NCI-H187 (cell line): ENCODE measurements around the gene SLC13A3.

ENCODE experiments used
- DNase-seq, 2 experiments: peaks; one replicate each; lab custom pipeline; 2025; lab: John Stamatoyannopoulos, UW

The SLC13A3 gene

GRCh38 chr20:46652699-46653098 lies 1.4 kb upstream of the SLC13A3 start:
- no peak for DNase-seq

- DNase-seq: no peak
Observed at GRCh38 chr20:46650575-46651090, 626 bp downstream of the SLC13A3 start.

- DNase-seq: no peak
Observed at GRCh38 chr20:46649965-46650542, 1.2 kb downstream of the SLC13A3 start.

DNA sequence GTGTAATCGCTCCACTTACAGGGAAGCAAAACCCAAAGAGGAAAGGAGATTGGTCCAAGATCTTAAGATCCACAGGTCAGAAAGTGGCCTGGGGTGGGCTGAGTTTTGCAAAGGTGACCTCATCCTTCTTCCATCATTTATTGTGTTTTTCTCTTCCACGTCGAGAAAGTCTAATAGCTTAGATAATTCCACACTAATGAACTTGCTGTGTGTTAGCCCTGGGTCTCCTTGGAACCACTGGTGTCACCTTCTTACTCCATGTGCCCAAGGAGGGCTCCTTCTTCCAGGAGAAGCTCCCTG lies 1.7 kb downstream of the SLC13A3 start:
- no peak for DNase-seq

GRCh38 chr20:46648903-46649649 lies 2.2 kb downstream of the SLC13A3 start:
- no peak for DNase-seq

- DNase-seq: no peak
Observed at GRCh38 chr20:46647469-46647868, 3.8 kb downstream of the SLC13A3 start.

DNA sequence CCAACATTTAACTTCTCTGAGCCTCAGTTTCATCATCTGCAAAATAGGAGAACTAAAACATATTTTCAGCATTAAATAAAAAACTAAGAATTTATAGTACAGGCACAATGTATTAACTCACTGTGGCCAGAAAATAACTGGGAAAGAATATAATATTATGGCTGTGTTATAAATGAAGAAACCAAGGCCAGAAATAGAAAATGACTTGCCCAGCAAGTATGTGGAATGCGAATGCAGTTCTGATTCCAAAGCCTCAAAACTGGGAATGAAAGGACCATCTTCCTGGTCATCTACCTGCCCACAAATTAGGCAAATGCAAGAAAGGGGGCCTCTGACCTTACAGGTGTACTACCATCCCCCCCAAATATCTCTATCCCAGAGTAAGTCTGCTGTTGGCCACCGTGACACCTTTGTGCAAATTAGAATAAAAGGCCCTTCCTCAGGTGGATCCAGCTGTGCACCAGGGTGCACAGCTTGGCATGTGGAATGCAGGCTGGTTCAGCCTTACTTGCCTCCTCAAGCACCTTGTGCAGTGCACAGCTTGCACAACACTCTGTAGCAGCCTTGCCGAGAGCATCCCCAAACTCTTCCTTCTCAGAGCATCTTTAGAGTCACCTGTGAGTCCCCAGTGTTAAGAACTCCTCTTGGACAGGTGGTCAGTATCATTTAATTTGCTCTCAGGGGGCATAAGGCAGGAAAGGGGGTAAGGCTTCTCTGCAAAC lies 4.4 kb downstream of the SLC13A3 start:
- DNase-seq: no peak

DNA sequence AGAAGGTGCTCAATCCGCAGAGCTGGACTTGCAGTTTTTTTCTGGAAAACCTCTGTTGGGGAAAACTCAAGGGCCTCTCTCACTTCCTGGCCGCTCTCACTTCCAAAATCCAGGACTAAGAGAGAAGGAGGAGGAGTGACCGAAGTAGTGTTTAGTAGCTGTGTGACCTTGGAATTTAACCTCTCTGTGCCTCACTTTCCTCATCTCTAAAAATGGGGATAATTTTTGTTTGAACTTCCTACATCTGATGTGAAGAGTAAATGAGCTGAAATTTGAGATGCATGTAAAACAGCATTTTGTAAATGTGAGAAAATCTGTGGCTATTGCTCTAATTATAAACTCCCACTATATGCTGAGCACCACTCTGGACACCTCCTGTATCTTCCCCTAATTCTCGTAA lies 5.1 kb downstream of the SLC13A3 start:
- no peak for DNase-seq

- DNase-seq: no peak
Observed at GRCh38 chr20:46644733-46645132, 6.5 kb downstream of the SLC13A3 start.

- DNase-seq: no peak
Observed at GRCh38 chr20:46644160-46644559, 7.1 kb downstream of the SLC13A3 start.

DNA sequence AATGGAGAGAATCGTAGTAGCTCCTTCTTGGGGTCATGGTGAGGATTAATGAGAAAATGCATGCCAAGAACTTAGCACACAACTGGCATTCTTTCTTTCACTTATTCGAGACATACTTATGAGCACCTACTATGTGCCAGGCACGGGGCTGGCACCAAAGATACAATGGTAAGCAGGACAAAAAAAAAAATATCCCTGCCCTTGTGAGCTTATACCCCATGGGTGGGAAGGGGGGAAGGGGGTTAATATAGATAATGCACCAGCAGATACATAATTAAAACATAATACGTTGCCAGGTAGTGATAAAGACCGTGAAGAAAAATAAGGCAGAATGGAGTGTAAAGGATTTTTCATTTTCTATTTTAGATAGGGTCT lies 8.3 kb downstream of the SLC13A3 start:
- DNase-seq: no peak

- DNase-seq: no peak
Observed at GRCh38 chr20:46642265-46642968, 8.8 kb downstream of the SLC13A3 start.

DNA sequence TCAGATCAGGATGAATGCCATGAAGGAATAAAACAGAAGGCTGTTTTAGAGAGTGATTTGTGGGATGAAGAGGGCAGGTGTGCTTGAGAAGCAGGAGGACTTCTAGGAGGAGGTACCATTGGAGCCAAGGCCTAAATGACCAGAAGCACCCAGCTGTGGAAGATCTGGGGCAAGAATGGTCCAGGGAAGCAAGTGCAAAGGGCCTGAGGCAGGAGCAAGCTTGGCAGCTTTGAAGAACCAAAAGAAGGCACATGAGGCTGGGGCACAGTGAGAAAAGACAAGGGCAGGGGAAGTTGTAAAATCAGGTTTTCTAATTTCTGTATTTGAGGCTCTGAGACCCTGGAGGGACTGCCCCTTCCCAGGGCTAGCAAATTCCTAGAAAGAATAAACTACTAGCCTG lies 9.8 kb downstream of the SLC13A3 start:
- no peak for DNase-seq

GRCh38 chr20:46640536-46641311 lies 10.5 kb downstream of the SLC13A3 start:
- no peak for DNase-seq

- no peak for DNase-seq
Observed at GRCh38 chr20:46640044-46640443, 11.2 kb downstream of the SLC13A3 start.

DNA sequence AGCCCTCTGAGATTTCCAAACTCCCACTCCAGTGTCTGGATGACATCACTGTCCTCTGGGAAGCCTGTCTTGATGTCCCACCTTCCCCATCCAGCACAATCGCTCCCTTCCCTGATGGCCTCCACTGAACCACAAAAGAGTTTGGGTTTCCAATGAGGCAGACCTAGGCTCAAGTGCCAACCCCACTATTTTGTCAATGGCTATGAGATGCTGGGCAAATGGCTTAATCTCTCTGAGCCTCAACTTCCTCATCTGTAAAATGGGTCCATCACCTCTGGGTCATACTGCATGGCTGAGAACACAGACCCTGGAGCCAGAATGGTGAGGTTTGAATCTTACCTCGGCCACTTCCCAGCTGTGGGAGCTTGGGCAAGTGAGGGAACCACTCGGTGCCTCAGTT lies 11.7 kb downstream of the SLC13A3 start:
- DNase-seq: no peak

GRCh38 chr20:46638898-46639274 lies 12.4 kb downstream of the SLC13A3 start:
- DNase-seq: no peak

- DNase-seq: no peak
Observed at GRCh38 chr20:46638134-46638897, 12.9 kb downstream of the SLC13A3 start.

GRCh38 chr20:46637427-46638133 lies 13.7 kb downstream of the SLC13A3 start:
- DNase-seq: no peak

- no peak for DNase-seq
Observed at GRCh38 chr20:46637020-46637419, 14.2 kb downstream of the SLC13A3 start.

GRCh38 chr20:46636514-46636913 lies 14.7 kb downstream of the SLC13A3 start:
- no peak for DNase-seq
